NCI-H345 (cell line): ENCODE measurements around the gene EXD3.
"Not testable (repeated sequence)": the region's sequence is repeated elsewhere in the genome, so short reads cannot be mapped to it uniquely, and the experiment has no call there.

Experiments
- DNase-seq: peaks from one replicate; lab custom pipeline; 2025; lab: John Stamatoyannopoulos, UW

The EXD3 gene

GRCh38 chr9:137411260-137411644 is 11.7 kb downstream of the EXD3 start:
- DNase-seq: no peak

GRCh38 chr9:137410891-137411249 is 12.1 kb downstream of the EXD3 start:
- DNase-seq: no peak

GRCh38 chr9:137410236-137410890 is 12.6 kb downstream of the EXD3 start:
- DNase-seq: not testable (repeated sequence)

GRCh38 chr9:137409515-137409914 is 13.4 kb downstream of the EXD3 start:
- no peak for DNase-seq

- no peak for DNase-seq
These were observed 14.1 kb downstream of the EXD3 start for GRCh38 chr9:137408651-137409405.

- DNase-seq: no peak
These were observed 15.2 kb downstream of the EXD3 start for GRCh38 chr9:137407590-137408300.

GRCh38 chr9:137406876-137407589 is 15.9 kb downstream of the EXD3 start:
- peak; percentile 50 for DNase-seq

GRCh38 chr9:137406085-137406760 is 16.7 kb downstream of the EXD3 start:
- no peak for DNase-seq

GRCh38 chr9:137405677-137406081 is 17.3 kb downstream of the EXD3 start:
- DNase-seq: no peak

- no peak for DNase-seq
These were observed 17.9 kb downstream of the EXD3 start for GRCh38 chr9:137404961-137405567.

- DNase-seq: no peak
These were observed 19.7 kb downstream of the EXD3 start for GRCh38 chr9:137403269-137403668.

GRCh38 chr9:137402746-137403145 is 20.2 kb downstream of the EXD3 start:
- DNase-seq: no peak

GRCh38 chr9:137398561-137399468 is 24.1 kb downstream of the EXD3 start:
- DNase-seq: no peak

GRCh38 chr9:137397675-137398423 is 25.1 kb downstream of the EXD3 start:
- DNase-seq: no peak

- DNase-seq: no peak
These were observed 26.2 kb downstream of the EXD3 start for GRCh38 chr9:137396634-137397367.

GRCh38 chr9:137396227-137396626 is 26.7 kb downstream of the EXD3 start:
- no peak for DNase-seq

- DNase-seq: no peak
These were observed 27.3 kb downstream of the EXD3 start for GRCh38 chr9:137395666-137396010.

- DNase-seq: no peak
These were observed 27.9 kb downstream of the EXD3 start for GRCh38 chr9:137394866-137395665.
